H1 (cell line): ENCODE data around the gene NFKB1. TPM values are rescaled to one million over a fixed set of nuclear protein-coding genes. Genes with fewer than 3 reads are reported as not detected.

ENCODE experiments used
- CTCF ChIA-PET: fragments of 300-600 bp; sonication (Branson Sonifier 250); formaldehyde crosslinking; loops from one replicate; lab custom pipeline; 2021; ENCODE audit not compliant: partially characterized antibody; lab: Charles Lee
- POLR2A ChIA-PET: fragments of 300-600 bp; sonication (Branson Sonifier 250); formaldehyde crosslinking; loops from one replicate; lab custom pipeline; 2021; ENCODE audit warnings: inconsistent platforms; ENCODE audit not compliant: partially characterized antibody; lab: Charles Lee
- DNase-seq, 2 experiments: peaks; one replicate each; pipeline versions ENCODE4 v3.0.0 to v3.0.0-alpha.2; 2010 to 2022; ENCODE audit warnings: low spot score in 2 of 2, low read depth in 1 of 2, mixed read lengths in 1 of 2
- FAIRE-seq: peaks from 2 replicates; lab custom pipeline; 2011; peaks lifted over from hg19 to GRCh38; lab: Jason Lieb, UNC
- H2AFZ ChIP-seq: 2 replicates; pipeline ENCODE4 v1.8.1; 2012; ENCODE audit warnings: low read length, inconsistent platforms
- H2AK5ac ChIP-seq: 2 replicates; pipeline ENCODE4 v1.6.1; 2013; ENCODE audit warnings: low read depth, low read length
- H2BK120ac ChIP-seq: replicated peaks from 2 replicates; pipeline ENCODE3; 2013; ENCODE audit warnings: low read depth, low read length, inconsistent platforms
- H2BK12ac ChIP-seq: 2 replicates; pipeline ENCODE4 v1.6.1; 2013; ENCODE audit warnings: low read depth, low read length
- H2BK15ac ChIP-seq: 2 replicates; pipeline ENCODE4 v1.6.1; 2013; ENCODE audit warnings: low read length
- H2BK20ac ChIP-seq: 2 replicates; pipeline ENCODE4 v1.6.1; 2013; ENCODE audit warnings: low read length
- H2BK5ac ChIP-seq: 2 replicates; pipeline ENCODE4 v1.6.1; 2013; ENCODE audit warnings: low read depth, low read length
- H3K14ac ChIP-seq: 2 replicates; pipeline ENCODE4 v1.6.1; 2013; ENCODE audit warnings: inconsistent platforms; ENCODE audit not compliant: insufficient read length
- H3K18ac ChIP-seq: 2 replicates; pipeline ENCODE4 v1.6.1; 2013; ENCODE audit warnings: low read length; ENCODE audit errors: extremely low read depth
- H3K23ac ChIP-seq: 2 replicates; pipeline ENCODE4 v1.6.1; 2013; ENCODE audit warnings: inconsistent platforms; ENCODE audit not compliant: insufficient read length
- H3K23me2 ChIP-seq: 2 replicates; pipeline ENCODE4 v1.6.1; 2013; ENCODE audit warnings: low read depth, low read length
- H3K27ac ChIP-seq: 2 replicates; pipeline ENCODE4 v1.6.1; 2011; ENCODE audit warnings: low read depth, low read length, inconsistent platforms
- H3K27me3 ChIP-seq, 4 experiments: replicated peaks in 1 of 4; 1 replicate in 1 of 4; 2 replicates in 3 of 4; pipeline versions ENCODE4 v1.6.1 to v1.8.1; 2011 to 2013; ENCODE audit warnings: low read length in 3 of 4, mild to moderate bottlenecking in 3 of 4, inconsistent platforms in 2 of 4, mixed read lengths in 2 of 4, moderate library complexity in 1 of 4; ENCODE audit not compliant: control insufficient read depth in 3 of 4, insufficient read depth in 3 of 4; ENCODE audit errors: extremely low read depth in 1 of 4
- H3K36me3 ChIP-seq, 4 experiments: 2 replicates each; pipeline versions ENCODE4 v1.6.1 to v1.8.1; 2011 to 2013; ENCODE audit warnings: mild to moderate bottlenecking in 4 of 4, low read length in 3 of 4, moderate library complexity in 2 of 4, control low read depth in 1 of 4, inconsistent platforms in 1 of 4; ENCODE audit not compliant: insufficient read depth in 4 of 4, control insufficient read depth in 2 of 4
- H3K4ac ChIP-seq: replicated peaks from 2 replicates; pipeline ENCODE3; 2013; ENCODE audit warnings: low read length, low read depth, mixed read lengths, inconsistent platforms; ENCODE audit not compliant: insufficient read length
- H3K4me1 ChIP-seq, 4 experiments: replicated peaks in 1 of 4; 1 replicate in 1 of 4; 2 replicates in 3 of 4; pipeline versions ENCODE4 v1.6.1 to v1.8.1; 2011 to 2013; ENCODE audit warnings: low read length in 3 of 4, inconsistent platforms in 2 of 4, mixed read lengths in 1 of 4; ENCODE audit not compliant: insufficient read depth in 4 of 4, control insufficient read depth in 3 of 4
- H3K4me2 ChIP-seq, 2 experiments: 2 replicates each; pipeline versions ENCODE4 v1.6.1 to v1.8.1; 2011 to 2013; ENCODE audit warnings: low read depth in 2 of 2, low read length in 2 of 2, control low read depth in 1 of 2, inconsistent platforms in 1 of 2, mild to moderate bottlenecking in 1 of 2; ENCODE audit not compliant: insufficient read depth in 1 of 2
- H3K4me3 ChIP-seq, 4 experiments: fragments of 200-600, 300-600 bp in 1 of 4; sonication (generic), shearing (Covaris generic), sonication (Bioruptor Twin) in 1 of 4; 2 replicates each; pipeline versions ENCODE4 v1.5.1 to v1.8.1; 2011 to 2016; ENCODE audit warnings: low read length in 4 of 4, low read depth in 3 of 4, control low read depth in 2 of 4, inconsistent platforms in 2 of 4, mild to moderate bottlenecking in 2 of 4, mixed read lengths in 1 of 4, moderate library complexity in 1 of 4; ENCODE audit not compliant: insufficient read depth in 2 of 4; ENCODE audit errors: extremely low read depth in 1 of 4
- H3K56ac ChIP-seq: replicated peaks from 2 replicates; pipeline ENCODE3; 2013; ENCODE audit warnings: low read depth, mild to moderate bottlenecking, mixed read lengths, low read length, inconsistent platforms; ENCODE audit not compliant: insufficient read length
- H3K79me1 ChIP-seq: 2 replicates; pipeline ENCODE4 v1.6.1; 2013; ENCODE audit warnings: low read depth, low read length, control low read depth
- H3K79me2 ChIP-seq, 2 experiments: 2 replicates each; pipeline versions ENCODE4 v1.6.1 to v1.8.1; 2012 to 2013; ENCODE audit warnings: low read length in 2 of 2, mild to moderate bottlenecking in 2 of 2, inconsistent platforms in 1 of 2; ENCODE audit not compliant: insufficient read depth in 2 of 2, control insufficient read depth in 1 of 2
- H3K9ac ChIP-seq, 4 experiments: replicated peaks in 1 of 4; 1 replicate in 1 of 4; 2 replicates in 3 of 4; pipeline versions ENCODE4 v1.6.1 to v1.8.1; 2011 to 2013; ENCODE audit warnings: low read depth in 3 of 4, low read length in 3 of 4, control low read depth in 2 of 4, mild to moderate bottlenecking in 2 of 4, moderate library complexity in 2 of 4, inconsistent platforms in 1 of 4; ENCODE audit errors: extremely low read depth in 1 of 4
- H3K9me3 ChIP-seq, 2 experiments: 2 replicates each; pipeline versions ENCODE4 v1.6.1 to v1.8.1; 2012 to 2013; ENCODE audit warnings: mild to moderate bottlenecking in 2 of 2, moderate library complexity in 2 of 2, control low read depth in 1 of 2, inconsistent platforms in 1 of 2, low read depth in 1 of 2, low read length in 1 of 2, mixed read lengths in 1 of 2; ENCODE audit not compliant: insufficient read depth in 2 of 2
- H4K20me1 ChIP-seq, 2 experiments: replicated peaks in 1 of 2; 2 replicates each; pipeline versions ENCODE3 to v1.8.1; 2011 to 2013; ENCODE audit warnings: inconsistent platforms in 2 of 2, low read length in 2 of 2, mild to moderate bottlenecking in 1 of 2; ENCODE audit not compliant: insufficient read depth in 2 of 2, control insufficient read depth in 1 of 2
- H4K5ac ChIP-seq: 2 replicates; pipeline ENCODE4 v1.6.1; 2013; ENCODE audit warnings: low read length, low read depth, mixed read lengths, inconsistent platforms; ENCODE audit not compliant: insufficient read length
- H4K8ac ChIP-seq: 2 replicates; pipeline ENCODE4 v1.8.0; 2013; ENCODE audit warnings: mild to moderate bottlenecking, moderate library complexity, low read length, inconsistent platforms; ENCODE audit not compliant: insufficient read depth; ENCODE audit errors: extremely low read depth
- H4K91ac ChIP-seq: replicated peaks from 2 replicates; pipeline ENCODE3; 2013; ENCODE audit warnings: low read length, mixed read lengths, inconsistent platforms; ENCODE audit not compliant: insufficient read length
- ASH2L ChIP-seq: fragments of 200-600, 300-600 bp; sonication (generic); IDR thresholded peaks from one replicate; pipeline ENCODE4 v1.7.1; 2017; ENCODE audit warnings: low read length
- CEBPB ChIP-seq: IDR thresholded peaks from 2 replicates; pipeline ENCODE4 v1.6.1; 2012; ENCODE audit warnings: low read depth, low read length
- CHD1 ChIP-seq: IDR thresholded peaks from 2 replicates; pipeline ENCODE4 v1.6.1; 2012; ENCODE audit warnings: low read depth, low read length, improper control_type of control experiment
- CTBP2 ChIP-seq: IDR thresholded peaks from 2 replicates; pipeline ENCODE4 v1.7.0; 2011; ENCODE audit warnings: borderline replicate concordance, mild to moderate bottlenecking, moderate library complexity, mixed read lengths, low read length; ENCODE audit not compliant: insufficient read depth, insufficient read length
- EP300 ChIP-seq, 2 experiments: IDR thresholded peaks; 1 replicate in 1 of 2; 2 replicates in 1 of 2; pipeline ENCODE4 v1.6.1; 2011 to 2012; ENCODE audit warnings: low read depth in 2 of 2, low read length in 2 of 2, mild to moderate bottlenecking in 2 of 2, borderline replicate concordance in 1 of 2, inconsistent platforms in 1 of 2, moderate library complexity in 1 of 2
- KDM4A ChIP-seq: IDR thresholded peaks from one replicate; pipeline ENCODE4 v1.7.1; 2012; ENCODE audit warnings: low read depth, mild to moderate bottlenecking, moderate library complexity, low read length, inconsistent platforms; ENCODE audit not compliant: severe bottlenecking
- NANOG ChIP-seq: IDR thresholded peaks from 2 replicates; pipeline ENCODE4 v1.6.1; 2011; ENCODE audit warnings: low read length, low read depth, mild to moderate bottlenecking, inconsistent platforms; ENCODE audit not compliant: insufficient read depth, poor library complexity, severe bottlenecking
- POLR2AphosphoS5 ChIP-seq: IDR thresholded peaks from 2 replicates; pipeline ENCODE4 v1.6.1; 2011; ENCODE audit warnings: low read depth, low read length
- SAP30 ChIP-seq: fragments of 300-600 bp; sonication (generic); IDR thresholded peaks from 2 replicates; pipeline ENCODE4 v1.7.1; 2012; ENCODE audit warnings: low read length, moderate library complexity, mild to moderate bottlenecking, inconsistent platforms; ENCODE audit not compliant: insufficient read depth, insufficient replicate concordance
- SP1 ChIP-seq: IDR thresholded peaks from 2 replicates; pipeline ENCODE4 v1.6.1; 2011; ENCODE audit warnings: low read depth, low read length
- TAF1 ChIP-seq: IDR thresholded peaks from 2 replicates; pipeline ENCODE4 v1.6.1; 2011; ENCODE audit warnings: mild to moderate bottlenecking, low read depth, low read length
- WGBS, 2 experiments: shearing (Covaris generic) in 1 of 2; methylation state at CpG; one replicate each; pipeline versions ENCODE4 v1.1.6 to v1.1.7; 2013 to 2015; ENCODE audit warnings: low lambda C conversion rate in 2 of 2, mixed read lengths in 2 of 2, inconsistent platforms in 1 of 2, low coverage in 1 of 2, missing lambda C conversion rate in 1 of 2; ENCODE audit not compliant: insufficient replicate concordance in 2 of 2, insufficient coverage in 1 of 2, insufficient read length in 1 of 2; ENCODE audit errors: extremely low coverage in 1 of 2, missing lambda C conversion rate in 1 of 2; 5-methylcytosine and 5-hydroxymethylcytosine counted together
- polyA plus RNA-seq, 7 experiments: library from polyadenylated mRNA; depleted of rRNA in 3 of 7; stranded (reverse) in 5 of 7; unstranded in 2 of 7; fragments of >200 nt in 5 of 7; fragments of 200-250 nt in 2 of 7; gene quantifications; 1 replicate in 5 of 7; 2 replicates in 1 of 7; 4 replicates in 1 of 7; pipeline versions ENCODE4 v1.2.1 to v1.2.3, GENCODE V29; 2011 to 2013; ENCODE audit warnings: missing spikeins in 2 of 7, mixed read lengths in 2 of 7
- total RNA-seq: library from RNA; stranded (reverse); fragmentation: NEBNext Ultra II Directional; extraction: Animal tissue kit (Norgen Biotek cat#: 25700); gene quantifications from 2 replicates; pipeline ENCODE4 v1.2.1, GENCODE V29; 2021

NFKB1 gene
- total and polyA plus RNA-seq, 2 of the 8 experiments (the other 6 are each of a cell fraction or from before 2014, with no cell fraction given): 2.9 to 6.8 TPM

GRCh38 chr4:102604222-102604940 is 103.2 kb downstream of the NFKB1 start:
- H3K23me2 ChIP-seq: no peaks in the 10 kb centered on the region
- H3K56ac ChIP-seq: no peak overlapping the region
- H2AFZ ChIP-seq: no peak overlapping the region
- H3K4me2 ChIP-seq: no peak overlapping the region
- WGBS, 2 experiments: 83% methylated on average over 2 of the region's 2 CpGs; no CpG with 5 or more reads in 1 of the 2 experiments
- no peak overlapping the region for H2BK15ac ChIP-seq
- no peaks in the 10 kb centered on the region for H3K36me3 ChIP-seq
- no peak overlapping the region for H2BK12ac ChIP-seq
- H3K4me3 ChIP-seq: no peak overlapping the region
- H4K20me1 ChIP-seq: no peaks in the 10 kb centered on the region
- no peak overlapping the region for H4K91ac ChIP-seq
- H3K4me1 ChIP-seq: no peaks in the 10 kb centered on the region
- no peaks in the 10 kb centered on the region for H3K79me1 ChIP-seq
- H3K79me2 ChIP-seq: no peaks in the 10 kb centered on the region
- H3K23ac ChIP-seq: no peak overlapping the region
- no peak overlapping the region for H4K5ac ChIP-seq
- POLR2A ChIA-PET: no interaction called here
- H3K18ac ChIP-seq: no peak overlapping the region
- no peak overlapping the region for H4K8ac ChIP-seq
- H2AK5ac ChIP-seq: no peak overlapping the region
- no peaks in the 10 kb centered on the region for H3K27me3 ChIP-seq
- no peak overlapping the region for H3K4ac ChIP-seq
- no peak overlapping the region for H3K9ac ChIP-seq
- FAIRE-seq (no peak), DNase-seq (no peak)
- CTCF ChIA-PET: interaction anchor here (0.8 to 1.8 kb wide), 2 partner anchors 16 to 26 kb away, joined by 4 read pairs; no protein-coding TSS in a partner anchor
- H3K14ac ChIP-seq: no peak overlapping the region
- H2BK5ac ChIP-seq: no peak overlapping the region
- H3K27ac ChIP-seq: no peak overlapping the region
- no peaks in the 10 kb centered on the region for H3K9me3 ChIP-seq
- no peak overlapping the region for H2BK20ac ChIP-seq
- no peak overlapping the region for H2BK120ac ChIP-seq
- TF ChIP-seq CEBPB (no peak), SP1 (no peak), CTBP2 (no peak), CHD1 (no peak), NANOG (no peak), EP300 (IDR thresholded peaks at IDR 0.05; ENCODE audit: borderline replicate concordance in 1 of 2, low read depth in 2 of 2, low read length in 2 of 2) (no peak), TAF1 (no peak), SAP30 (no peak), ASH2L (no peak), POLR2AphosphoS5 (no peak), KDM4A (no peak)
